ENCODE data around the gene SPA17. TPM values are rescaled to one million over a fixed set of nuclear protein-coding genes. Genes with fewer than 3 reads are reported as not detected.

Gene SPA17
- total and polyA plus RNA-seq, 2 of the 4 experiments (the other 2 are of a cell fraction), result 9.9 to 10.6 TPM

GRCh38 chr11:124743050-124743449 is 69.3 kb downstream of the SPA17 start:
- no peak overlapping the region for H2BK5ac ChIP-seq (ENCODE audit: low read depth, low read length, poor library complexity, severe bottlenecking)
- H3K36me3 ChIP-seq (ENCODE audit: control insufficient read depth, insufficient read depth, low read length), result no peaks in the 10 kb centered on the region
- H3K79me1 ChIP-seq (ENCODE audit: low read depth in 1 of 2, low read length in 2 of 2), result peaks cover 0 to 7% of the 10 kb centered on the region in 2 experiments; a peak in 2 of 4 replicates
- no peak overlapping the region for H3K56ac ChIP-seq (ENCODE audit: extremely low read depth, insufficient read depth, low read length)
- H3K14ac ChIP-seq (replicated peaks; ENCODE audit: low read depth, low read length), result no peak overlapping the region
- no peak overlapping the region for H2BK120ac ChIP-seq (ENCODE audit: low read depth, low read length)
- intact Hi-C loops (cut with micrococcal nuclease) (loop anchor here (10.0 kb wide), 1 partner anchor 68 kb away; the partner anchor contains the start of genes SIAE and SPA17), dilution Hi-C loops (cut with HindIII; ENCODE audit: low sequenced_read_pairs, unreplicated experiment) (no loop called here), in situ Hi-C loops (cut with MboI; ENCODE audit: low sequenced_read_pairs) (no loop called here)
- no peaks in the 10 kb centered on the region for H4K20me1 ChIP-seq (ENCODE audit: insufficient read depth, low read length)
- H3K9ac ChIP-seq (ENCODE audit: low read depth, low read length), result no peak overlapping the region
- ATAC-seq (ENCODE audit: low read depth) (no peak), DNase-seq (no peak)
- H3K4me3 ChIP-seq (ENCODE audit: insufficient read depth, low read depth, low read length), result no peak overlapping the region
- ChIA-PET CTCF (interaction anchor here (0.6 kb wide), 1 partner anchor 37 kb away, joined by 3 read pairs; no protein-coding TSS in a partner anchor), POLR2A (ENCODE audit: unreplicated experiment) (no interaction called here)
- no peak overlapping the region for H2AK5ac ChIP-seq (ENCODE audit: low read depth, low read length)
- no peak overlapping the region for H3K27ac ChIP-seq (ENCODE audit: insufficient read depth, low read length)
- no peak overlapping the region for H2AK9ac ChIP-seq (replicated peaks; ENCODE audit: low read depth, low read length, poor library complexity)
- H3K9me1 ChIP-seq (ENCODE audit: insufficient read depth, low read length), result 0 out of 2 replicates have a peak, but pooled peaks cover 5% of the 10 kb centered on the region
- no peak overlapping the region for H4K5ac ChIP-seq (ENCODE audit: low read depth, low read length)
- H3K27me3 ChIP-seq (ENCODE audit: control insufficient read depth, insufficient read depth, low read length), result peaks cover 5% of the 10 kb centered on the region; the same call in 1 of the 2 replicates
- H3K4me1 ChIP-seq (ENCODE audit: control insufficient read depth, insufficient read depth, low read length), result peaks cover 4% of the 10 kb centered on the region; the same call in 1 of the 2 replicates
- no peak overlapping the region for H3K4ac ChIP-seq (ENCODE audit: low read depth, low read length)
- no peak overlapping the region for H2AFZ ChIP-seq (replicated peaks; ENCODE audit: low read length, poor library complexity)
- H3K23ac ChIP-seq (ENCODE audit: low read depth, low read length), result no peak overlapping the region
- BruUV-seq (replicated peaks), result no TSS peak
- H3K18ac ChIP-seq (ENCODE audit: low read depth, low read length), result no peak overlapping the region
- no peaks in the 10 kb centered on the region for H3K9me3 ChIP-seq (ENCODE audit: control insufficient read depth, insufficient read depth, low read length)
- no peak overlapping the region for H3K4me2 ChIP-seq (ENCODE audit: low read depth, low read length)
- H4K91ac ChIP-seq (ENCODE audit: insufficient read depth, low read depth, low read length), result no peak overlapping the region
- H4K8ac ChIP-seq (ENCODE audit: low read depth in 2 of 2, low read length in 2 of 2), result no peak overlapping the region
- TF ChIP-seq RCOR1 (IDR thresholded peaks at IDR 0.05; ENCODE audit: insufficient replicate concordance, low read length), result no peak
- TF ChIP-seq MAZ (IDR thresholded peaks at IDR 0.05; ENCODE audit: borderline replicate concordance, low read depth, low read length), result no peak
- no peak for TF ChIP-seq MXI1 (IDR thresholded peaks at IDR 0.05; ENCODE audit: borderline replicate concordance, low read depth, low read length)
- TF ChIP-seq MAFK (IDR thresholded peaks at IDR 0.05; ENCODE audit: low read depth, low read length), result no peak
- TF ChIP-seq POLR2A (IDR thresholded peaks at IDR 0.05; ENCODE audit: low read depth, low read length), result no peak
- no peak for TF ChIP-seq USF2 (IDR thresholded peaks at IDR 0.05; ENCODE audit: low read depth, low read length)
- TF ChIP-seq RAD21 (IDR thresholded peaks at IDR 0.05; ENCODE audit: low read length), result no peak
- TF ChIP-seq CTCF (conservative IDR thresholded peaks at IDR 0.05; ENCODE audit: low read depth, low read length), result no peak
- no peak for TF ChIP-seq FOS (IDR thresholded peaks at IDR 0.05; ENCODE audit: low read depth, low read length)
- TF ChIP-seq NFE2L2 (IDR thresholded peaks at IDR 0.05; ENCODE audit: low read depth, low read length), result no peak
- no peak for TF ChIP-seq BHLHE40 (IDR thresholded peaks at IDR 0.05; ENCODE audit: low read depth, low read length)
- TF ChIP-seq CHD1 (IDR thresholded peaks at IDR 0.05; ENCODE audit: low read depth, low read length), result no peak
- no peak for TF ChIP-seq CEBPB (IDR thresholded peaks at IDR 0.05; ENCODE audit: low read depth, low read length)
- TF ChIP-seq SMC3 (IDR thresholded peaks at IDR 0.05; ENCODE audit: low read depth, low read length), result no peak
- TF ChIP-seq ELK1 (IDR thresholded peaks at IDR 0.05; ENCODE audit: borderline replicate concordance, low read depth, low read length), result no peak
- TF ChIP-seq RFX5 (IDR thresholded peaks at IDR 0.05; ENCODE audit: low read depth, low read length), result no peak
- H2BK20ac ChIP-seq (ENCODE audit: low read depth, low read length), result no peak overlapping the region
- no CpG with 5 or more reads among the region's 6 CpGs for WGBS, 2 experiments (ENCODE audit: extremely low coverage in 2 of 2, insufficient read length in 1 of 2)
- no peak overlapping the region for H2BK15ac ChIP-seq (ENCODE audit: low read depth, low read length)
